ENCODE data around the gene ADGRG3. TPM values are rescaled to one million over a fixed set of nuclear protein-coding genes. Genes with fewer than 3 reads are reported as not detected.

The ADGRG3 gene
- total RNA-seq, 2 experiments from 2014 or later, result 0.14 TPM; not detected in 1

- intact Hi-C loops (cut with micrococcal nuclease), result no loop called here
- CTCF ChIA-PET, result interaction anchor here (1.2 kb wide), 1 partner anchor 145 kb away, joined by 3 read pairs; no protein-coding TSS in a partner anchor
- Mint-ChIP-seq H3K4me1 (ENCODE audit: low read depth) (no peaks in the 10 kb centered on the region), H3K27me3 (ENCODE audit: low read depth) (no peaks in the 10 kb centered on the region), H3K9me3 (no peaks in the 10 kb centered on the region), H3K4me3 (no peak overlapping the region), H3K27ac (no peak overlapping the region), H3K36me3 (ENCODE audit: low read depth) (no peaks in the 10 kb centered on the region)
- DNase-seq, result no peak
These were observed 53.5 kb downstream of the ADGRG3 start for GRCh38 chr16:57721356-57722209.

- Mint-ChIP-seq H3K36me3 (ENCODE audit: low read depth) (no peaks in the 10 kb centered on the region), H3K27ac (no peak overlapping the region), H3K4me3 (no peak overlapping the region), H3K9me3 (no peaks in the 10 kb centered on the region), H3K27me3 (ENCODE audit: low read depth) (no peaks in the 10 kb centered on the region), H3K4me1 (ENCODE audit: low read depth) (no peaks in the 10 kb centered on the region)
- CTCF ChIA-PET, result interaction anchor here (1.2 kb wide), 1 partner anchor 146 kb away, joined by 3 read pairs; no protein-coding TSS in a partner anchor
- DNase-seq, result no peak
- intact Hi-C loops (cut with micrococcal nuclease), result no loop called here
These were observed 54.0 kb downstream of the ADGRG3 start for GRCh38 chr16:57722210-57722499.

GRCh38 chr16:57722651-57723050 lies 54.5 kb downstream of the ADGRG3 start:
- intact Hi-C loops (cut with micrococcal nuclease), result no loop called here
- Mint-ChIP-seq H3K4me3 (no peak overlapping the region), H3K27me3 (ENCODE audit: low read depth) (no peaks in the 10 kb centered on the region), H3K27ac (no peak overlapping the region), H3K4me1 (ENCODE audit: low read depth) (no peaks in the 10 kb centered on the region), H3K9me3 (no peaks in the 10 kb centered on the region), H3K36me3 (ENCODE audit: low read depth) (no peaks in the 10 kb centered on the region)
- CTCF ChIA-PET, result interaction anchor here (0.8 to 1.2 kb wide), 3 partner anchors 14 to 74 kb away, joined by 3 read pairs; no protein-coding TSS in a partner anchor
- no peak for DNase-seq

GRCh38 chr16:57723170-57723569 lies 55.1 kb downstream of the ADGRG3 start:
- Mint-ChIP-seq H3K4me1 (ENCODE audit: low read depth) (no peaks in the 10 kb centered on the region), H3K36me3 (ENCODE audit: low read depth) (no peaks in the 10 kb centered on the region), H3K27me3 (ENCODE audit: low read depth) (no peaks in the 10 kb centered on the region), H3K4me3 (no peak overlapping the region), H3K9me3 (no peaks in the 10 kb centered on the region), H3K27ac (no peak overlapping the region)
- intact Hi-C loops (cut with micrococcal nuclease), result no loop called here
- CTCF ChIA-PET, result interaction anchor here (0.8 to 1.2 kb wide), 3 partner anchors 13 to 75 kb away, joined by 3 read pairs; no protein-coding TSS in a partner anchor
- no peak for DNase-seq

- Mint-ChIP-seq H3K27me3 (ENCODE audit: low read depth) (no peaks in the 10 kb centered on the region), H3K4me1 (ENCODE audit: low read depth) (no peaks in the 10 kb centered on the region), H3K36me3 (ENCODE audit: low read depth) (no peaks in the 10 kb centered on the region), H3K4me3 (no peak overlapping the region), H3K27ac (no peak overlapping the region), H3K9me3 (no peaks in the 10 kb centered on the region)
- DNase-seq, result no peak
- intact Hi-C loops (cut with micrococcal nuclease), result no loop called here
- CTCF ChIA-PET, result interaction anchor here (0.6 kb wide), 1 partner anchor 83 kb away, joined by 5 read pairs; no protein-coding TSS in a partner anchor
These were observed 56.4 kb downstream of the ADGRG3 start for GRCh38 chr16:57724531-57724930.

GRCh38 chr16:57725151-57725550 lies 57.0 kb downstream of the ADGRG3 start:
- no peaks in the 10 kb centered on the region for H3K4me1 Mint-ChIP-seq (ENCODE audit: low read depth)
- CTCF ChIA-PET, result interaction anchor here (0.7 kb wide), 1 partner anchor 151 kb away, joined by 3 read pairs; no protein-coding TSS in a partner anchor
- no peak for DNase-seq

GRCh38 chr16:57725554-57725953 lies 57.4 kb downstream of the ADGRG3 start:
- CTCF ChIA-PET, result interaction anchor here (0.7 kb wide), 1 partner anchor 151 kb away, joined by 3 read pairs; no protein-coding TSS in a partner anchor
- H3K9me3 Mint-ChIP-seq, result no peaks in the 10 kb centered on the region
- H3K4me3 Mint-ChIP-seq, result no peak overlapping the region
- H3K27me3 Mint-ChIP-seq (ENCODE audit: low read depth), result no peaks in the 10 kb centered on the region
- no peaks in the 10 kb centered on the region for H3K4me1 Mint-ChIP-seq (ENCODE audit: low read depth)
- H3K36me3 Mint-ChIP-seq (ENCODE audit: low read depth), result no peaks in the 10 kb centered on the region
- DNase-seq, result no peak
- H3K27ac Mint-ChIP-seq, result no peak overlapping the region
- intact Hi-C loops (cut with micrococcal nuclease), result no loop called here

More at GRCh38 chr16:57725151-57725550, 57.0 kb downstream of the ADGRG3 start:
- Mint-ChIP-seq H3K4me3 (no peak overlapping the region), H3K27ac (peak overlapping the region; percentile 39), H3K9me3 (no peaks in the 10 kb centered on the region), H3K27me3 (ENCODE audit: low read depth) (no peaks in the 10 kb centered on the region), H3K36me3 (ENCODE audit: low read depth) (no peaks in the 10 kb centered on the region)
- intact Hi-C loops (cut with micrococcal nuclease), result no loop called here

- intact Hi-C loops (cut with micrococcal nuclease), result no loop called here
- H3K9me3 Mint-ChIP-seq, result no peaks in the 10 kb centered on the region
- H3K36me3 Mint-ChIP-seq (ENCODE audit: low read depth), result no peaks in the 10 kb centered on the region
- H3K4me1 Mint-ChIP-seq (ENCODE audit: low read depth), result no peaks in the 10 kb centered on the region
- no peak overlapping the region for H3K4me3 Mint-ChIP-seq
- CTCF ChIA-PET, result interaction anchor here (0.7 kb wide), 1 partner anchor 151 kb away, joined by 3 read pairs; no protein-coding TSS in a partner anchor
- H3K27ac Mint-ChIP-seq, result no peak overlapping the region
- DNase-seq, result no peak
- H3K27me3 Mint-ChIP-seq (ENCODE audit: low read depth), result no peaks in the 10 kb centered on the region
These were observed 57.9 kb downstream of the ADGRG3 start for GRCh38 chr16:57725976-57726375.

GRCh38 chr16:57726433-57726947 lies 58.4 kb downstream of the ADGRG3 start:
- H3K4me3 Mint-ChIP-seq, result no peak overlapping the region
- no peak for DNase-seq
- CTCF ChIA-PET, result interaction anchor here (0.7 kb wide), 1 partner anchor 10 kb away, joined by 4 read pairs; no protein-coding TSS in a partner anchor
- intact Hi-C loops (cut with micrococcal nuclease), result no loop called here
- no peaks in the 10 kb centered on the region for H3K4me1 Mint-ChIP-seq (ENCODE audit: low read depth)
- no peak overlapping the region for H3K27ac Mint-ChIP-seq
- no peaks in the 10 kb centered on the region for H3K27me3 Mint-ChIP-seq (ENCODE audit: low read depth)
- no peaks in the 10 kb centered on the region for H3K36me3 Mint-ChIP-seq (ENCODE audit: low read depth)
- H3K9me3 Mint-ChIP-seq, result no peaks in the 10 kb centered on the region

GRCh38 chr16:57727610-57728009 lies 59.5 kb downstream of the ADGRG3 start:
- no peak for DNase-seq
- Mint-ChIP-seq H3K9me3 (peaks cover 2% of the 10 kb centered on the region), H3K4me1 (ENCODE audit: low read depth) (no peaks in the 10 kb centered on the region), H3K27me3 (ENCODE audit: low read depth) (no peaks in the 10 kb centered on the region), H3K27ac (no peak overlapping the region), H3K36me3 (ENCODE audit: low read depth) (peaks cover under 1% of the 10 kb centered on the region), H3K4me3 (no peak overlapping the region)
- intact Hi-C loops (cut with micrococcal nuclease), result no loop called here
- CTCF ChIA-PET, result no interaction called here

GRCh38 chr16:57728336-57729181 lies 60.5 kb downstream of the ADGRG3 start:
- H3K27ac Mint-ChIP-seq, result no peak overlapping the region

GRCh38 chr16:57729182-57729484 lies 61.0 kb downstream of the ADGRG3 start:
- no peak for DNase-seq
- CTCF ChIA-PET, result no interaction called here
- Mint-ChIP-seq H3K36me3 (ENCODE audit: low read depth) (peaks cover 10% of the 10 kb centered on the region), H3K9me3 (peaks cover 11% of the 10 kb centered on the region), H3K4me3 (no peak overlapping the region), H3K27me3 (ENCODE audit: low read depth) (no peaks in the 10 kb centered on the region), H3K27ac (no peak overlapping the region), H3K4me1 (ENCODE audit: low read depth) (no peaks in the 10 kb centered on the region)
- intact Hi-C loops (cut with micrococcal nuclease), result no loop called here

More at GRCh38 chr16:57728336-57729181, 60.5 kb downstream of the ADGRG3 start:
- Mint-ChIP-seq H3K9me3 (peaks cover 11% of the 10 kb centered on the region), H3K4me1 (ENCODE audit: low read depth) (no peaks in the 10 kb centered on the region), H3K36me3 (ENCODE audit: low read depth) (peaks cover 10% of the 10 kb centered on the region), H3K27me3 (ENCODE audit: low read depth) (no peaks in the 10 kb centered on the region), H3K4me3 (no peak overlapping the region)
- no peak for DNase-seq
- CTCF ChIA-PET, result no interaction called here
- intact Hi-C loops (cut with micrococcal nuclease), result no loop called here
